Lower lobe of right lung (tissue), 2 donors: Measurements from ENCODE around the gene SELENOO. TPM values are rescaled to one million over a fixed set of nuclear protein-coding genes. Genes with fewer than 3 reads are reported as not detected.
A peak's percentile ranks its signal among the peaks of the same experiment; 100 is the strongest.

ENCODE experiments used
- ATAC-seq, 2 donors: fragments of 200-7000 bp; cut with Tn5 transposase; one replicate each; pipeline ENCODE4 v1.9.1; 2020 to 2022; ENCODE audit warnings: mild to moderate bottlenecking in 2 of 2, moderate library complexity in 2 of 2
- DNase-seq: peaks from one replicate; pipeline ENCODE4 v3.0.0-alpha.2; 2020
- H3K27ac ChIP-seq: fragments of 200-600 bp; one replicate; pipeline ENCODE4 v1.8.0; 2022
- H3K27me3 ChIP-seq: fragments of 200-600 bp; one replicate; pipeline ENCODE4 v1.8.0; 2022; ENCODE audit warnings: low read depth
- H3K36me3 ChIP-seq: fragments of 200-600 bp; one replicate; pipeline ENCODE4 v1.8.0; 2022; ENCODE audit warnings: mild to moderate bottlenecking
- H3K4me1 ChIP-seq: fragments of 200-600 bp; one replicate; pipeline ENCODE4 v1.8.0; 2022
- H3K4me3 ChIP-seq: fragments of 200-600 bp; one replicate; pipeline ENCODE4 v1.8.0; 2022; ENCODE audit warnings: mild to moderate bottlenecking
- H3K9me3 ChIP-seq: fragments of 200-600 bp; one replicate; pipeline ENCODE4 v1.8.0; 2022
- intact Hi-C: fragments of 100-400 bp; cut with DNase I; formaldehyde crosslinking; loops from one replicate; pipeline ENCODE4 v1.11.0; 2022
- total RNA-seq: library from RNA; stranded (reverse); fragmentation: NEBNext Ultra II Directional; extraction: Animal tissue kit (Norgen Biotek cat#: 25700); gene quantifications from one replicate; pipeline ENCODE4 v1.2.1, GENCODE V29; 2021
- TF ChIP-seq, protein P1 (sequence below): fragments of 200-600 bp; IDR thresholded peaks from one replicate; pipeline ENCODE4 v1.8.0; 2022; ENCODE audit warnings: antibody characterized with exemption, mild to moderate bottlenecking
- donor health status: DM: no; HTN: yes; CAD: no; lungs with severe emphysema.

Gene SELENOO
- total RNA-seq, 1 donor from 2014 or later: 18.7 TPM

DNA sequence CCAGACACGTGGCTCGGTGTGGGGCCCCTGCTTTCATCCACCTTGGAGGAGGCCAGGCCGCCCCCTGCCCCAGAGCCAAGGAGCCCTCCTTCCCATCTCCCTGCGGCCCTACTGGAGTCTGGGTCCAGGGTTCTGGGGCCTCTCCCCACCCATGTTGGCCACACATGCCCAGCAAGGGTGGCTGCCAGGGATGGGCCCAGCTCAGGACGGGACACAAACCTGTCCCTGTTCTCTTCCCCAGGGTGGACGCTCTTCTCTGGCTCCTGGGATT, 25.7 kb upstream of the SELENOO start:
- TF ChIP-seq, protein P1, sequence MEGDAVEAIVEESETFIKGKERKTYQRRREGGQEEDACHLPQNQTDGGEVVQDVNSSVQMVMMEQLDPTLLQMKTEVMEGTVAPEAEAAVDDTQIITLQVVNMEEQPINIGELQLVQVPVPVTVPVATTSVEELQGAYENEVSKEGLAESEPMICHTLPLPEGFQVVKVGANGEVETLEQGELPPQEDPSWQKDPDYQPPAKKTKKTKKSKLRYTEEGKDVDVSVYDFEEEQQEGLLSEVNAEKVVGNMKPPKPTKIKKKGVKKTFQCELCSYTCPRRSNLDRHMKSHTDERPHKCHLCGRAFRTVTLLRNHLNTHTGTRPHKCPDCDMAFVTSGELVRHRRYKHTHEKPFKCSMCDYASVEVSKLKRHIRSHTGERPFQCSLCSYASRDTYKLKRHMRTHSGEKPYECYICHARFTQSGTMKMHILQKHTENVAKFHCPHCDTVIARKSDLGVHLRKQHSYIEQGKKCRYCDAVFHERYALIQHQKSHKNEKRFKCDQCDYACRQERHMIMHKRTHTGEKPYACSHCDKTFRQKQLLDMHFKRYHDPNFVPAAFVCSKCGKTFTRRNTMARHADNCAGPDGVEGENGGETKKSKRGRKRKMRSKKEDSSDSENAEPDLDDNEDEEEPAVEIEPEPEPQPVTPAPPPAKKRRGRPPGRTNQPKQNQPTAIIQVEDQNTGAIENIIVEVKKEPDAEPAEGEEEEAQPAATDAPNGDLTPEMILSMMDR: no peak
- no peaks in the 10 kb centered on the region for H3K4me1 ChIP-seq
- intact Hi-C loops: no loop called here
- no peaks in the 10 kb centered on the region for H3K36me3 ChIP-seq
- no peak overlapping the region for H3K27ac ChIP-seq
- DNase-seq: no peak
- no peaks in the 10 kb centered on the region for H3K9me3 ChIP-seq
- peaks cover 43% of the 10 kb centered on the region for H3K27me3 ChIP-seq
- ATAC-seq: no peak
- no peak overlapping the region for H3K4me3 ChIP-seq

DNA sequence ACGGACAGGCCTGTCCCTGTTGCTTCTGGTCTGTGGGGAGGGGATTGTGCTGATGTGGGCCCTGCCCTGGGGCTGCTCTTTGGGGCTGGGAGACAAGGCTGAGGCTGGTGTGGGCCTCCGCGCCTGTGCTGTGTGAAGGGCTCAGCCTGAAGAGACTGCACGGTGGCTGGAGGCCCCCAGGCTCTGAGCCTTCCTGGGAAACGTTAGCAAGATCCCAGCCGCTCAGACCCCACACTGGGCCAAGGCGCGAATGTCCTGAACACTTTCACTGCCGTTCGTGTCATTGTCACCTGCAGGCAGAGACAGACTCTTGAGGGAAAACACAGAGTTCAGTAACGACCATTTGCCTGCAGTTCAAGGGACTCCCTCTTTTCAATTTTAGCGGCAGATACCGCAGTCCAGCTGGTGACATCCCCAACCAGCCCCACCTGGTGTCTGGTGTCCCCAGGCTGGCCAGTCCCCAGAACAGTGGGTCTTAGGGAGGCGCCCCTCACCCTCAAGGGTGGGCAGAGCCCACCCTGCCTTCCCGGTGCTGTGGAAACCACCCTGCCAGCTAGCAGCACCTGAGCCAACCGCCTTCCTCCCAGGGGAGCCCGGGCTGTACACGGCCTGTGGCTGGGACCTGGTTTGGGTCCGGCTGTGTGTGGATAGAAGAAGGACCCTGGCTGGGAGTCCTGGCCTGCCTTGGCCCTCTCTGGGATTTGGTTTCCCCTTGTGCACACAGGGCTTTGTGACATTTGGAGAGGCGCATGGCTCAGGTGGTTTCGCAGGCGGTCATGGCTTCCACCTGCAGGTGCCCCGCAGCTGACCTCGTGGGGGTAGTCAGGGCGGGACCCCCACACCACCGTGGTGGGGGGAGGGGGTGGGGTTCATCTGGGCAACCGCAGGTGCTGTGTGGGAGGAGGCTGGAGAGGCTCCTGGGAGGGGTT, 24.6 kb upstream of the SELENOO start:
- H3K4me3 ChIP-seq: no peak overlapping the region
- H3K27ac ChIP-seq: no peak overlapping the region
- no peaks in the 10 kb centered on the region for H3K36me3 ChIP-seq
- ATAC-seq: no peak
- peaks cover 39% of the 10 kb centered on the region for H3K27me3 ChIP-seq
- peak; percentile 31 for DNase-seq
- TF ChIP-seq, protein P1: no peak
- intact Hi-C loops: no loop called here
- no peaks in the 10 kb centered on the region for H3K4me1 ChIP-seq
- no peaks in the 10 kb centered on the region for H3K9me3 ChIP-seq

DNA sequence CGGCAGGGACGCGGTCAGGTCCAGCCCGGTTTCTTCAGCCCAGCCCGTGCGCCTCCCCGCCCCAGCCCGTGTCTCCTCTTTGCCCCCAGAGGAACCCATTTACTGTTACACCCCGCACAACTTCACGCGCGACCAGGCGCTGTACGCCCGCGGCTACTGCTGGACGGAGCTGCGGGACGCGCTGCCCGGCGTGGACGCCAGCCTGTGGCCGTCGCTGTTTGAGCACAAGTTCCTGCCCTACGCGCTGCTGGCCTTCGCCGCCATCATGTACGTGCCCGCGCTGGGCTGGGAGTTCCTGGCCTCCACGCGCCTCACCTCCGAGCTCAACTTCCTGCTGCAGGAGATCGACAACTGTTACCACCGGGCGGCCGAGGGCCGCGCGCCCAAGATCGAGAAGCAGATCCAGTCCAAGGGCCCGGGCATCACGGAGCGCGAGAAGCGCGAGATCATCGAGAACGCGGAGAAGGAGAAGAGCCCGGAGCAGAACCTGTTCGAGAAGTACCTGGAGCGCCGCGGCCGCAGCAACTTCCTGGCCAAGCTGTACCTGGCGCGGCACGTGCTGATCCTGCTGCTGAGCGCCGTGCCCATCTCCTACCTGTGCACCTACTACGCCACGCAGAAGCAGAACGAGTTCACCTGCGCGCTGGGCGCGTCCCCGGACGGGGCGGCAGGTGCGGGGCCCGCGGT, 23.8 kb upstream of the SELENOO start:
- ATAC-seq (no peak), DNase-seq (peak; percentile 42)
- no peaks in the 10 kb centered on the region for H3K36me3 ChIP-seq
- intact Hi-C loops: no loop called here
- no peak overlapping the region for H3K27ac ChIP-seq
- TF ChIP-seq, protein P1: no peak
- H3K9me3 ChIP-seq: no peaks in the 10 kb centered on the region
- no peaks in the 10 kb centered on the region for H3K4me1 ChIP-seq
- H3K27me3 ChIP-seq: peaks cover 31% of the 10 kb centered on the region
- H3K4me3 ChIP-seq: no peak overlapping the region

DNA sequence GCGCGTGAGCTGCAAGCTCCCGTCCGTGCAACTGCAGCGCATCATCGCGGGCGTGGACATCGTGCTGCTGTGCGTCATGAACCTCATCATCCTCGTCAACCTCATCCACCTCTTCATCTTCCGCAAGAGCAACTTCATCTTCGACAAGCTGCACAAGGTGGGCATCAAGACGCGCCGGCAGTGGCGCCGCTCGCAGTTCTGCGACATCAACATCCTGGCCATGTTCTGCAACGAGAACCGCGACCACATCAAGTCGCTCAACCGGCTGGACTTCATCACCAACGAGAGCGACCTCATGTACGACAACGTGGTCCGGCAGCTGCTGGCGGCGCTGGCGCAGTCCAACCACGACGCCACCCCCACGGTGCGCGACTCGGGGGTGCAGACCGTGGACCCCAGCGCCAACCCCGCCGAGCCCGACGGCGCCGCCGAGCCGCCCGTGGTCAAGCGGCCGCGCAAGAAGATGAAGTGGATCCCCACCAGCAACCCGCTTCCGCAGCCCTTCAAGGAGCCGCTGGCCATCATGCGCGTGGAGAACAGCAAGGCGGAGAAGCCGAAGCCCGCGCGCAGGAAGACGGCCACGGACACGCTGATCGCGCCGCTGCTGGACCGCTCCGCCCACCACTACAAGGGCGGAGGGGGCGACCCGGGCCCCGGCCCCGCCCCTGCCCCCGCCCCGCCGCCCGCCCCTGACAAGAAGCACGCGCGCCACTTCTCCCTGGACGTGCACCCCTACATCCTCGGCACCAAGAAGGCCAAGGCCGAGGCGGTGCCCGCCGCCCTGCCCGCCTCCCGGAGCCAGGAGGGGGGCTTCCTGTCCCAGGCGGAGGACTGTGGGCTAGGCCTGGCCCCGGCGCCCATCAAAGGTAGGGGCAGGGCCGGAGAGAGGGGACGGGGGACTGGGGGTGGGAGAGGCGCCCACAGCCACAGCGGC, 23.0 kb upstream of the SELENOO start:
- H3K4me3 ChIP-seq: no peak overlapping the region
- no peaks in the 10 kb centered on the region for H3K9me3 ChIP-seq
- ATAC-seq (no peak), DNase-seq (peak; percentile 39)
- H3K36me3 ChIP-seq: no peaks in the 10 kb centered on the region
- intact Hi-C loops: no loop called here
- TF ChIP-seq, protein P1: no peak
- no peaks in the 10 kb centered on the region for H3K4me1 ChIP-seq
- peaks cover 29% of the 10 kb centered on the region for H3K27me3 ChIP-seq
- H3K27ac ChIP-seq: no peak overlapping the region

DNA sequence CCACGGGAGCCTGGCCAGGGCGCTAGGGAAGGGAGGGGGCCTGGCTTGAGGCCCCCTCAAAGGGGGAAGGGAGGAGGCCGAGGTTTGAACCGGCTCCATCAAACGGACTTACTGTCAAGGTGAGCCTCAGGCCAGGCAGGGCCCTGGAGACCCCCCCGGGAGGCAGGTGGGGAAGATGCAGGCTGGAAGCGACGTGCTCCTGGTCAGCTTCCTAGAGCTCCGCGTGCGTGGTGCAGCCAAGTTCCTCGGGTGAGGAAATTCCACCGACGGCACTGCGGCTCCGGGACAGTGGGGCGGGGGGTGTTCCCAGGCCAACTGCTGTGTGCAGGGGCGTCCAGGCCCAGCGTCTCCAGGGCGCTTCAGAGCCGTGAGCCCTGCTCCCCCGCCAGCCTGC, 22.3 kb upstream of the SELENOO start:
- intact Hi-C loops: no loop called here
- Histone ChIP-seq H3K36me3 (no peaks in the 10 kb centered on the region), H3K9me3 (no peaks in the 10 kb centered on the region), H3K27me3 (peaks cover 29% of the 10 kb centered on the region), H3K4me3 (no peak overlapping the region), H3K4me1 (peaks cover 3% of the 10 kb centered on the region), H3K27ac (no peak overlapping the region)
- ATAC-seq (no peak), DNase-seq (peak; percentile 30)
- TF ChIP-seq, protein P1: no peak
